Measurements from ENCODE around the gene NACC2.

NACC2 gene

DNA sequence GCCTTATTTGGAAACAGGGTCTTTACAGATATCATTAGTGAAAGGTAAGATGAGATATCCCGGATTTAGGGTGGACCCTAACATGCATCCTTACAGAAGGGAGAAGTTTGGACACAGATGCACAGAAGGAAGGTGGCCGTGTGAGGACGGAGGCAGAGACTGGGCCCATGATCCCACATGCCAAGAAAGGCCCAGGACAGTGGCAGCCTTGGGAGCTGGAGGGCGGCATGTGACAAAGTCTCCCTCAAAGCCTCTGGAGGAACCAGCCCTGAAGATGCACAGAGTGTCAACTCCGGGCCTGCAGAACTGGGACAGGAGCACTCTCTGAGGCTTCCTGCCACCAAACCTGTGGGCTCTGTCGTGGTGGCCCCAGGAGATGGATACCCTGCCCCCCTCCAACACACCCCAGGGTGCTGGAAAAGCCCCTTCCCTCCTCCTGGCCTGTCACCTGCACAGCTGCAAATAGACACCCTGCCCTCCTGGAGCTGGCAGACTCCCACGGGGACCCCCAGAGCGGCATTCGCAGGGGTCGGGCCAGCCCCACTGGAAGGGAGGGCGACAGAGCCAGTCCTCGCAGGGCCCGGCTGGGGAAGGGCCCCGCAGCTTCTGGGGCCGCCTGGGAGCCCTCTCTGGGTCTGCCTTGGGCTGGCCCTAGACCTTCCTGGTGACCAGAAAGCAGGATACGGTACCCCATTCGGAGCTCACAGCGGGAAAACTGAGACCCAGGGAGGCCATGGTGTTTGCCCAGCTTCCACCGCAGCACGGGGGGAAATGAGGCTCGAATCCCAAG is 7.9 kb downstream of the NACC2 start:
- peaks cover 0 to under 1% of the 10 kb centered on the region in 2 donors for H3K36me3 ChIP-seq (ENCODE audit: control insufficient read depth in 2 of 2, insufficient read depth in 2 of 2, low read length in 2 of 2)
- H3K9me3 ChIP-seq (ENCODE audit: control insufficient read depth in 2 of 2, low read length in 2 of 2): no peaks in the 10 kb centered on the region
- H3K4me3 ChIP-seq (ENCODE audit: low read length in 2 of 2): no peak overlapping the region
- H3K9ac ChIP-seq (ENCODE audit: low read depth in 1 of 2, low read length in 2 of 2): no peak overlapping the region
- H3K27ac ChIP-seq (ENCODE audit: low read depth in 2 of 2, low read length in 2 of 2): no peak overlapping the region
- H3K27me3 ChIP-seq (ENCODE audit: control insufficient read depth in 2 of 2, insufficient read depth in 2 of 2, low read length in 2 of 2): no peaks in the 10 kb centered on the region
- peaks cover 6 to 7% of the 10 kb centered on the region in 2 donors for H3K4me1 ChIP-seq (ENCODE audit: control insufficient read depth in 2 of 2, insufficient read depth in 2 of 2, low read length in 2 of 2)

DNA sequence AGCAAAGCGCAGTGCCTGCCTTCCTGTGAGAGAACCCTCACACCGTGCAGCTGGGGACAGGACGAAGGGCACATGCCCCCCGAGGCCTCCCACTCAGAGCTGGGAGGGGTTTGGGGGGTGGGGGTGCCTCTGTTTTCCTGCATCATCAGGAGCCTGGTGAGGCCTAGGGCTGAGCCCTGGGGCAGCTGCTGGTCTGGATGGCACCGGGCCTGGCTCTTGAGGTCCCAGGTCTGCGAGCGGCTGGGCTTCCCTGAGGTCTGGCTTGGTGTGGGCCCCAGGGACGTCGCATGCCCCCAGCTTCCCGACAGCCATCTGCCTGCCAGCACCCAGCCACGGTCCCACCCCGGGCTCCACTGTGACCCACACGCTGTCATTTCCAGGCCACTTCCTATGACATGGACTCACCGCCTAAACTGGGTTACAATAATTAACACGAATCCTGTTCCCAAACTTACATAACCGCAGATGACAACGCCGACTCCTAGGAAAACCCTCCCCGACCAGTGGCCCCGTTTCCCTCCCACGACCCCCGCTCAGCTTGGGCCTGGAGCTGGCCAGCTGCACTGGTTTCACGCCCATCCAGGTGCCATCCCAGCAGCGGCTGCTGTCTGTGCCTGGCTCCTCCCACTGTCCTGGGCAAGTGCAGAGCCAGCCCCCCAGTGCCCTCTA is 8.7 kb downstream of the NACC2 start:
- no peaks in the 10 kb centered on the region for H3K27me3 ChIP-seq (ENCODE audit: control insufficient read depth in 2 of 2, insufficient read depth in 2 of 2, low read length in 2 of 2)
- H3K36me3 ChIP-seq (ENCODE audit: control insufficient read depth in 2 of 2, insufficient read depth in 2 of 2, low read length in 2 of 2): no peaks in the 10 kb centered on the region
- H3K27ac ChIP-seq (ENCODE audit: low read depth in 2 of 2, low read length in 2 of 2): no peak overlapping the region
- H3K4me3 ChIP-seq (ENCODE audit: low read length in 2 of 2): no peak overlapping the region
- H3K9me3 ChIP-seq (ENCODE audit: control insufficient read depth in 2 of 2, low read length in 2 of 2): no peaks in the 10 kb centered on the region
- H3K4me1 ChIP-seq (ENCODE audit: control insufficient read depth in 2 of 2, insufficient read depth in 2 of 2, low read length in 2 of 2): peaks cover 4 to 8% of the 10 kb centered on the region in 2 donors
- no peak overlapping the region for H3K9ac ChIP-seq (ENCODE audit: low read depth in 1 of 2, low read length in 2 of 2)

DNA sequence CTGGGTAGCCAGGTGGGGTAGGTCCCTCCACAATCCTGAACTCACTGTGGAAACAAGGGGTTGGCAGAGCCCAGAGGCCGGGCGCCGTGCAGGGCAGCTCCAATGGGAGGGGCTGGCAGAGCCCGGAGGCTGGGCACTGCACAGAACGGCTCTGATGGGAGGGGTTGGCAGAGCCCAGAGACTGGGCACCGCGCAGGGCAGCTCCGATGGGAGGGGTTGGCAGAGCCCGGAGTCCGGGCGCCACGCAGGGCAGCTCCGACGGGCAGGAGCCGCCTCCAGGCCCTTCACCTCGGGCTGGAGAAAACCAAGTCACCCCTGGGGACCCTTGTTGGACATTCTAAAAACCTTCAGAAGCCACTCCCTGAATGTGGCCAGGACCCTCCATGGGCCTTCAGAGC is 9.3 kb downstream of the NACC2 start:
- no peak overlapping the region for H3K9ac ChIP-seq (ENCODE audit: low read depth in 1 of 2, low read length in 2 of 2)
- H3K27ac ChIP-seq (ENCODE audit: low read depth in 2 of 2, low read length in 2 of 2): no peak overlapping the region
- no peak overlapping the region for H3K4me3 ChIP-seq (ENCODE audit: low read length in 2 of 2)
- H3K36me3 ChIP-seq (ENCODE audit: control insufficient read depth in 2 of 2, insufficient read depth in 2 of 2, low read length in 2 of 2): no peaks in the 10 kb centered on the region
- peaks cover 4 to 8% of the 10 kb centered on the region in 2 donors for H3K4me1 ChIP-seq (ENCODE audit: control insufficient read depth in 2 of 2, insufficient read depth in 2 of 2, low read length in 2 of 2)
- no peaks in the 10 kb centered on the region for H3K27me3 ChIP-seq (ENCODE audit: control insufficient read depth in 2 of 2, insufficient read depth in 2 of 2, low read length in 2 of 2)
- no peaks in the 10 kb centered on the region for H3K9me3 ChIP-seq (ENCODE audit: control insufficient read depth in 2 of 2, low read length in 2 of 2)

DNA sequence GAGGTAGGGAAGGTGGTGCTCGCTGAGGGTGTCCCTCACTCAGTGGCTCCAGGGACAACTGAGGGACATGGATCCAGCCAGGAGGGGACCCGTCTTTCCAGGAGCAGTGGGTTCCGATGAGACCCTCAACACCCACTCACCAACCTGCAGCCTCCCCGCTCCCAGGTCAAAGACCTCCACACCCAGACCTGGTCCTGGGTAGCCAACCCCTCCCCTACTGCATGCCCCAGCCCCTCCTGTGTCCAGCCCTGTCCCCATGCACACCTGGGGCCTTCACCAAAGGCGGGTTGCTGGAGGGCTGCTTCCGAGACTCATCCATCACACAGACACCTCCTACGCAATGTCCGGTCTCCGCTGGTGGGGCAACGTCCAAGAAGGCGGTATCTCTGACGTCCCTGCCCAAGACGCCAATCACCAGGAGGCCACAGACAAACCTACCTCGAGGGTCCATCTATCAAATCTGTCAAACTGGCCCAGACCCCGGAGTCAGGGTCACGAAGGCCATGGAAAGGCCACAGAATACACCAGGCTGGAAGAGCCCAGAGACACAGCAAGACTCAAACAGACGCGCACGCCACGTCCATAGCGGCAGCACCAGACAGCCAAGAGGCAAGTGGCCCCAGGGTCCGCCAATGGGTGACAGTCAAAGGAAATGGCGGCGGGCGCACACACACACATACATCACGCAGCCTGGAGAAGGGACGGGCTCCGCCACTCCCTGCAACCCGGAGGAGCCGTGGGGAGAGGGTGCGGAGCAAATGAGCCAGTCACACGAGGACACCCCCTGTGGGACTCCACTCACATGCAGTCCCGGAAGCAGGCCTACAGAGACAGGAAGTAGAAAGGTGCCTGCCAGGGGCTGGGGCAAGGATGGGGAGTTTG is 10.8 kb downstream of the NACC2 start:
- Histone ChIP-seq H3K27ac (ENCODE audit: low read depth in 2 of 2, low read length in 2 of 2) (no peak overlapping the region), H3K4me1 (ENCODE audit: control insufficient read depth in 2 of 2, insufficient read depth in 2 of 2, low read length in 2 of 2) (peaks cover 6% of the 10 kb centered on the region in 2 donors), H3K36me3 (ENCODE audit: control insufficient read depth in 2 of 2, insufficient read depth in 2 of 2, low read length in 2 of 2) (no peaks in the 10 kb centered on the region), H3K9me3 (ENCODE audit: control insufficient read depth in 2 of 2, low read length in 2 of 2) (no peaks in the 10 kb centered on the region), H3K27me3 (ENCODE audit: control insufficient read depth in 2 of 2, insufficient read depth in 2 of 2, low read length in 2 of 2) (no peaks in the 10 kb centered on the region), H3K4me3 (ENCODE audit: low read length in 2 of 2) (no peak overlapping the region), H3K9ac (ENCODE audit: low read depth in 1 of 2, low read length in 2 of 2) (no peak overlapping the region)

DNA sequence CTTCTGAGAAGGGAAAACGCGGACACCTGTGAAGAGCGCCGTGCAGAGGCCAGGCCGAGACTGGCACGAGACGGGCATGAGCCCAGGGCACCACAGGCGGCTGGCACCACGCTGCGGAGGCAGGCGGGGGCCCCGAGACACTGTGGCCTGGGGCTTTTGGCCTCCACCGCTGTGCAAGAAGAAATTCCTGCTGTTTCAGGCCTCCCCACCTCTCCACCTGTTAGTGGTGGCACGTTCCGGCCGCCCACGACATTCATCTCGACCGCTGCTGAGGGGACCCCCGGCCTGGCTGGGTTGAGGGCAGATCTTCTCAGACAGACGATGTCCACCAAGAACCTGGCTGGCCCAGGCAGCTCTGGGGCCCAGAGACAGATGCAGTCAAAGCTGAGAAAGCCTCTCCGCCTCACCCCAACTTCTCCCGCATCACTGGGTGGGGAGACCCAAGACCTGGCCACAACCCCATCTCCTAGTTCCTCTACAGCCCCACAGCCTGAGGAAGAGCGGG is 11.5 kb downstream of the NACC2 start:
- peaks cover 3 to 5% of the 10 kb centered on the region in 2 donors for H3K4me1 ChIP-seq (ENCODE audit: control insufficient read depth in 2 of 2, insufficient read depth in 2 of 2, low read length in 2 of 2)
- H3K36me3 ChIP-seq (ENCODE audit: control insufficient read depth in 2 of 2, insufficient read depth in 2 of 2, low read length in 2 of 2): no peaks in the 10 kb centered on the region
- H3K27ac ChIP-seq (ENCODE audit: low read depth in 2 of 2, low read length in 2 of 2): no peak overlapping the region

DNA sequence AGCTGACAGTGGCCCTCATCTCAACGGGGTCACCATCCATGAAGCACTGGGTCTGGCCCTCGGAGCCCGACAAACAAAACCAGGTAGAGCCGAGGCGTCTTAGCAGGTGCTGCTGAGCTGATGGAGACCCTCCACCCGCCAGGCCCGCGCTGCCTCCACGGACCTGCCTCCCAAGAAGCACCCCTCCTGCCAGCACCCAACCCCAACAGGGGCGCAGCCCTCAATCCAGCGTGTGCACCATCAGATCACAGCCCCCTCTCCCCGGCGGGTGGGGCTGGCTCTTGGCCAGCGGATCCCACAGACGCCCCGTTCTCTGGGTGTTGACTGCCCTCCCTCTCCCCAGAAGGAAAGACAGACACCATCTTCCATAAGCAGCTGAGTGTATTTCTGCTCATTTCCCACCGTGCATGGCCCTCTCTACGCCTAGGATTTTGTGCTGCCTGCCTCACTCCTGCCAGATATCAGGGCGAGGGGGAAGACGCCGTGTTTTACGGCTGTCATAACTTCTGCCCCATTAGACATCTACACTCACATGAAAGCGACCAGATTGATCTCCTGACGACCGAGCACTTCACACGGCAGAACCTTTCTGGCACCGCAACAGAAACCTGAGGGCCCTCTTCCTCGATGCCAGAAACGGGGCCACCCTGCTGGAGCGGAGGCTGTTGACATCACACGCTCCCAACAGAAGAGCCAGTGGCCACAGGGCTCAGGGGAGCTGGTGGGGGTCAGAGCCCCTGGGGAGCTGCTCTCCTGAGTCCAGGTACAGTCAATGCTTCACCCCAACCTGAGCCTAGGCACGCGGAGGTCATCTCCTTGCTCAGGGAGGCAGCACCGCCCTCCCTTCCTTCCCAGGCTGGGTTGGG is 12.4 kb downstream of the NACC2 start:
- H3K27ac ChIP-seq (ENCODE audit: low read depth in 2 of 2, low read length in 2 of 2): no peak overlapping the region
- H3K9me3 ChIP-seq (ENCODE audit: control insufficient read depth in 2 of 2, low read length in 2 of 2): no peaks in the 10 kb centered on the region
- H3K9ac ChIP-seq (ENCODE audit: low read depth in 1 of 2, low read length in 2 of 2): no peak overlapping the region
- no peaks in the 10 kb centered on the region for H3K27me3 ChIP-seq (ENCODE audit: control insufficient read depth in 2 of 2, insufficient read depth in 2 of 2, low read length in 2 of 2)
- H3K36me3 ChIP-seq (ENCODE audit: control insufficient read depth in 2 of 2, insufficient read depth in 2 of 2, low read length in 2 of 2): no peaks in the 10 kb centered on the region
- H3K4me3 ChIP-seq (ENCODE audit: low read length in 2 of 2): no peak overlapping the region
- peaks cover 3 to 5% of the 10 kb centered on the region in 2 donors for H3K4me1 ChIP-seq (ENCODE audit: control insufficient read depth in 2 of 2, insufficient read depth in 2 of 2, low read length in 2 of 2)

More for the DNA sequence above, 11.5 kb downstream of the NACC2 start:
- Histone ChIP-seq H3K27me3 (ENCODE audit: control insufficient read depth in 2 of 2, insufficient read depth in 2 of 2, low read length in 2 of 2) (no peaks in the 10 kb centered on the region), H3K9ac (ENCODE audit: low read depth in 1 of 2, low read length in 2 of 2) (no peak overlapping the region), H3K4me3 (ENCODE audit: low read length in 2 of 2) (no peak overlapping the region), H3K9me3 (ENCODE audit: control insufficient read depth in 2 of 2, low read length in 2 of 2) (no peaks in the 10 kb centered on the region)

DNA sequence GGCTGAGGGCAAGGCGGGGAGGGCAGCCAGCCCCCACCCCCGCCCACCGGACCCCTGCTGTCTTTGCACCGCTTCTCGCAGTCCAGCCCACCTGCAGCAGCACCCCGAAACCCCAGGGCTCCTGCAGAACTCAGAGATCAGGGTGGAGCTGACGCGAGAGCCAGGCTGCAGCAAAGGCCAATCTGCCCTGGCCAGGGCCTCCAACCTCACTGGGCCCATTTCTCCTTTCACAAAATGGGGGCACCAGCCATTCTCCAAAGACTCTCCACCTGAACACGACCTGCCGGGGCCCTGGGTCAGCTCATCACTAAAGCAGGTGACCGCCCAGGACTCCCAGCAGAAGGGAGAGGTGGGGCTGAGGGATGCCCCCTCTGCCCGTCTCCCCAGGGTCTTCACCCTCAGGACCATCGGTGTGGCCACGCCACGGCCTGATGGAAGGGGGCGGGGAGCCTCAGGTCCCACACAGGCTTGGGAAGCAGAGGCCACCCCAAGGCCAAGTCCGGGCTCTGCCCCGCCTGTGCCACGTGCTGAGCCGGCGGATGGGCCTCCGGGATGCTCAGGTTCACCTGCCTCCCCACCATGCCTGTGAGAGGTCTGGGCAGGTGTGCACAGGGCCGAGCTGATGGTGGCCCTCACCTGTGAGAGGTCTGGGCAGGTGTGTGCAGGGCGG is 13.1 kb downstream of the NACC2 start:
- Histone ChIP-seq H3K36me3 (ENCODE audit: control insufficient read depth in 2 of 2, insufficient read depth in 2 of 2, low read length in 2 of 2) (no peaks in the 10 kb centered on the region), H3K4me3 (ENCODE audit: low read length in 2 of 2) (no peak overlapping the region), H3K4me1 (ENCODE audit: control insufficient read depth in 2 of 2, insufficient read depth in 2 of 2, low read length in 2 of 2) (peaks cover 3 to 5% of the 10 kb centered on the region in 2 donors), H3K27ac (ENCODE audit: low read depth in 2 of 2, low read length in 2 of 2) (peak overlapping the region in 1 of 2 donors; percentile 43), H3K9me3 (ENCODE audit: control insufficient read depth in 2 of 2, low read length in 2 of 2) (no peaks in the 10 kb centered on the region), H3K27me3 (ENCODE audit: control insufficient read depth in 2 of 2, insufficient read depth in 2 of 2, low read length in 2 of 2) (no peaks in the 10 kb centered on the region), H3K9ac (ENCODE audit: low read depth in 1 of 2, low read length in 2 of 2) (no peak overlapping the region)

DNA sequence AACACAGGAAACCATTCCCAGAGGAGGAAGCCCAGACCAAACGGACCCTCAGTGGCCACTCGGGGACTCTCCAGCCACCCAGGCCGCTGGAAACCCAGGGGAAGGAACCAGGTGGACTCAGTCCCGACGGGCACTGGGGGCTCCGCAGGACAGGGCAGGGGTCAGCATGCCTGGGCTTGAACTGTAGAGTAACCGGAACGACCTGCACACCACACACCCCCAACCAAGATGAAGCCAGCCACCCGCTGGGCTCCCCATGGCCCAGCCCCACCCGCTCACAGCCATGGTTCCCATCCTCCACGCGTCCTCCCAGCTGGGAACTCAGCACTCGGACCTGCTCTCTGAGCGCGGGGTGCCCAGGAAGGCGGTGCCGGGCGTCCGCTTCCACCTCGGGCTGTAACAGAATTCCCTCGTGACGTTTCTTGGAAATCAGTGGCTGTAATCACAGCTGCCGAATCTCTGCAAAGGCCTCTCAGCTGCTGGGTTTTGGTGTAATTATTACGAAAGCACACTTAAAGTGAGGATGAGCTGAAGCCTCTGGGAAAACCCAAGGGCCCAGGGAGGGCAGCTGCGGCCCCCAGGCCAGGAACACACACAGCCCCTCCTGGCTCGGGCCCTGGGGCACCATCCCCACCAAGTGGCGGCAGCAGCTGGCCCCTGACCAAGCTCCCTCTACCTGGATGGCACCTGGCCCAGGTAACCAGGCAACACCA is 13.8 kb downstream of the NACC2 start:
- H3K27me3 ChIP-seq (ENCODE audit: control insufficient read depth in 2 of 2, insufficient read depth in 2 of 2, low read length in 2 of 2): no peaks in the 10 kb centered on the region
- no peaks in the 10 kb centered on the region for H3K36me3 ChIP-seq (ENCODE audit: control insufficient read depth in 2 of 2, insufficient read depth in 2 of 2, low read length in 2 of 2)
- H3K9me3 ChIP-seq (ENCODE audit: control insufficient read depth in 2 of 2, low read length in 2 of 2): no peaks in the 10 kb centered on the region
- no peak overlapping the region for H3K9ac ChIP-seq (ENCODE audit: low read depth in 1 of 2, low read length in 2 of 2)
- no peak overlapping the region for H3K4me3 ChIP-seq (ENCODE audit: low read length in 2 of 2)
- H3K4me1 ChIP-seq (ENCODE audit: control insufficient read depth in 2 of 2, insufficient read depth in 2 of 2, low read length in 2 of 2): peaks cover 3 to 5% of the 10 kb centered on the region in 2 donors
- H3K27ac ChIP-seq (ENCODE audit: low read depth in 2 of 2, low read length in 2 of 2): peak overlapping the region in 1 of 2 donors; percentile 43
